HG03442 (cell line): Measurements from ENCODE around the gene RFX6.

Source experiments
- ATAC-seq: cut with Tn5 transposase; IDR thresholded peaks from one replicate; pipeline ENCODE4 v1.9.1; 2021; ENCODE audit warnings: mild to moderate bottlenecking, moderate library complexity; ENCODE audit not compliant: unreplicated experiment

Gene RFX6

DNA sequence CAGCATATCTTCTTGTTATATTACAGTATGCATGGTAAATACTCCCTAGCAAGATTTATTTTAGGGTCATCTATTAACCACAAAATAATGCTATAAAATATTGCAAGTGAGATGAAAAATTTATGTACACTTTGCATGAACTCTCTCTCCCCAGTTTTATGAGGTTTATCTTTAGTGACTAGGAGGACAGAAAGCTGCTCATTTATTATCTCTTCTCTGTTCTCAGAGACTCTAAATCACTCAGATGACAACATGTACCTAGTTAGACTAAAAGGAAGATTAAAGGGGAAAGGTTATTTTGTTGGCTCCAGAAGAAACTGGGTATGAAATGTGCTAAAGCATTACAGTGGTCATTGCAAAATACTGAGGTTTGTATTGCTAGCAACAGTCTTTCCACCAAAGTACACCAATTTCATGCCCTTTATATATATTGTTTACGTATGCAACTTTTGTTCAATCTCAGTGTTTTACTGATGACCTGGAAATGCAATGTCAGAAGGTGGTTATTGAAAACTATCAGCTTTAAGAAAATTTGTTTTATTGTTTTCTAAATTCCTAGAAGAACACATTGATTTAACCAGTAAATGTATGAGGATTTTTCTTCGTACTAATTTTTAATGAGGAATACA is 11.8 kb downstream of the RFX6 start:
- ATAC-seq: no peak

DNA sequence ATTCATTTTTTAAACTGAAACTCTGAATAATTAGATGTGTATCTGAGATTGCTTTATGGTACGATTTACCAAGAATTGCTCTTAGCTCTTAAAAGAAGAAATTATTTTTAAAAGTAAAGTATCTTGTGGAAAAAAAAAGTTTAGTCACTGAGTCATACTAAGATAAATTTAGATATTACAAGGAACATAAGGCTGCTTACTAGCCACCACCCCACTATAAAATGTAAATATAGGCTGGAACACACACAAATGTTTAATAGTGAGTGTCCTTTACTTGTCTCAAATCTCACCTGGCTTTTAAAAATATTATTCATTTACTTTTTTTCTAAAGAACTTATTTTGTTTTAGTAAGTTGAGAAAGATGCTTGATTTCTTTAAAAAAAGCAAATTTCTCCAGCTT is 17.6 kb downstream of the RFX6 start:
- ATAC-seq: no peak

DNA sequence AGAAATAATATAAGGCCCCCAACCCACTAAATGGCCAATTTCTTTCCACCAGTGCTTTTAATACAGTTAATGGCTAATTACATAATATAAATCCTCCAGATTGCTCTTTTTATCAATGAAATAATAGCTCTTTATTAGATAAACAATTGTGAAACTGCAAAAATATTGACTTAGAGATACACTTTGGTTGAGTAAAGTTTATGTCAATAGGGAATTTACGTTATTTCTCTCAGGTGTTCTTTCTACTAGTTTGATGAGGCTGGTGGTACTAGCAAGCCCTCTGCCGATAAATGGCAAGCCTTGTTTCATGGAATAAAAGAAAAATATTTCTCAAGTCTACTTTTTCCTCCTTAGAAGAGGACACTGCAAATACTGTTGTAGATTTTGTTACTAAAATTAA is 18.9 kb downstream of the RFX6 start:
- ATAC-seq: no peak

DNA sequence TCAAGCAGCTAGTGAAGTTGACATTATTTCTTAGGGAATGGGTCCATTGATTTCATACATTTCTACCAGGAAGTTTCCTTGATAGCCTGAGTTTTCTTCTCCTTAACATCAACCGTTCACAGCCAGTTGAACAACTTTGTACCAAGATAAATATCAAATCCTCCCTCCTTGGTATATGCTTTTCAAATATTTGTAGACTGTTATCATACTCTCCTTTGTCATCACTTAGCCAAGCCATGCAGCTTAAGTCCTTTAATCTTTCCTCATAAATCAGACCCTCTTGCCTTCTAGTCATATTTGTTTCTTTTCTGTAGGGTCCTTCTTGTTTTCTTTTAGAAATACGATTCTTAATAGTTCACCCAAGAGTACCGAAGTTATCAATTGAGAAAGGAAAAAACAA is 25.6 kb downstream of the RFX6 start:
- no peak for ATAC-seq

DNA sequence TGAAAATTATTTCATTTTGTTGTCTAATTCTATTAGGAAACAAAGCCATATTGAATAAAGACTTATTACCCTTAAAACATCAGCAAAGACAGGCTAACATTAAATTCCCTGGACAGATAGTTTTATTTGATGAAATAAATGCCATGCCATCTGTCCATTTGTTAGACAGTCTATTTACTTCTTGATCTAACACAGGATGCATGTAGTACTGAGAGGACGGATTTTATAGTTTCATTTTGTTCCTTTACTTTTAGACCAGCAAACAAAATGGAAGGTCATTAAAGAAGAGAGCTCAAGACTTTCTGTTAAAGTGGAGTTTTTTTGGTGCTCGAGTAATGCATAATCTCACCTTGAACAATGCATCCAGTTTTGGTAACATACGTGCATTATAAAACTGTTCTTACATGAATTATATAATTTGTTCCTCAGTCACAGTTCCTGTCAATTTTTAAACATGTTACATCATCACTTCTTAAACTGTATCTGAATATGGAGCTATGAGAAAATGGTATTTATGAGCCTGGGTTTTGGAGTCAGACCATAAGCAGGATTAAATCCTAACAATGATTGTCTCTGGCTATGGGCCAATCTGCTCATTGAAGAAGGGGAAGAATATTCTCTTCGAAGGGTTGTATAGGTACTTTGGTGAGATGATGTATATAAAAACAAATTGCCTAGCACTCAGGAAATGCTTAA is 46.0 kb downstream of the RFX6 start:
- ATAC-seq: no peak

DNA sequence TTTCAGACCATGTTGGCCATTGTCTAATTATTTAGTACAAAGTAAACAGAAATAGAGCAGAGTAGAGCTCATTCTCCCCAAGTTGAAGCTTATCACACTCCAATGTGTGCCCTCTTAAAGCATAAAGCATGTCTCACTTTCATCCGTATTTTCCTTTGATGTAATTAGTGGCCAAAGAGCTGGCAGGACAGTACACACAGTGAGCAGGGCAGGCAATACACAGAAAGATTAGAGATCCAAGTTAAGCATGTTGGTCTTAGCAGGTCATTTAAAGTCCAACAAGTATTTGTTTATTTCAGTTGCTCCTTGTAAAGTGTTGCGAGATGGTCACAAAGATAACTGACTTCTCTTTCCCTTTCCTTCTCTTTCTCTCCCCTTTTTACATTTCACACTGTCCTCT is 47.2 kb downstream of the RFX6 start:
- no peak for ATAC-seq

DNA sequence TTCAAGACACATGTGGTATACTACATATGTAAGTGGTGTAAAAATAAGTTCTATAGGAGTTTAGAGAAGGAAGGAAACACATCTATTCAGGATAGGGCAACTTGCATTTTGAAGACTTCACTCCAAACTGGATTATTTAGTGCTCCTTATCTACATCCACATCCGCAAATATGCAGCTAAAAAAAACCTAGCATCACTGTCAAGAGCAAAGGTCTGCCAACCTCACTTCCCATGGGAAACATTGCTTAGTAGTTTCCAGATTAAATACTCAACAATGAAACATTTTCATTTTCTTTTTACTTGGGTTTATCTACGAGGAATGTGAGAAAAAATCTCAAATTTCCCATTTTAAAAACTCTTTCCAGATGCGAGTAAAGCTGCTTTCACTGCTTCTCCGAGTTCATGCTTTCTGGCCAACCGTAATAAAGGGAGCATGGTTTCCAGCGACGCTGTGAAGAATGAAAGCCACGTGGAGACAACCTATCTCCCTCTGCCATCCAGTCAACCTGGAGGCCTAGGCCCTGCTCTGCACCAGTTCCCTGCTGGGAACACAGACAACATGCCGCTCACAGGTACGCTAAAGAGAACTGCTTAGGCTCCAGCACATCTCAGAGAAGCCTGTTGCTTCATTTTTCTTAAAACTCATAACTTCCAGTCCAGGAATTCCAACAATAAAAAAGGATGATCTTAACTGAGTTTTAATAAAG is 48.2 kb downstream of the RFX6 start:
- no peak for ATAC-seq

DNA sequence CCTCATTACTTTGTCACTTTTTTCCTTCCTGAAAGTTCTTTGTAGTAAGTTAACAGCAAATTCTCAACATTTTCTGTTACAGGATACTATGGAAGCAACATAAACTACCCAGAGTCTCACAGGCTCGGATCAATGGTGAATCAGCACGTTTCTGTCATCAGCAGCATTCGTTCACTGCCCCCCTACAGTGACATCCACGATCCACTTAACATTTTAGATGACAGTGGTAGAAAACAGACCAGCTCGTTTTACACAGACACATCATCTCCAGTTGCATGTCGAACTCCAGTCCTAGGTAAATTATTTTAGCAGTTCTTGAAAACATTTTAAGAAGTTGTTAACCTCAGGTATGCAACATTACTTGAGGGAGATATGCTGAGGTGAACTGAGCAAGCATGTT is 51.6 kb downstream of the RFX6 start:
- no peak for ATAC-seq

DNA sequence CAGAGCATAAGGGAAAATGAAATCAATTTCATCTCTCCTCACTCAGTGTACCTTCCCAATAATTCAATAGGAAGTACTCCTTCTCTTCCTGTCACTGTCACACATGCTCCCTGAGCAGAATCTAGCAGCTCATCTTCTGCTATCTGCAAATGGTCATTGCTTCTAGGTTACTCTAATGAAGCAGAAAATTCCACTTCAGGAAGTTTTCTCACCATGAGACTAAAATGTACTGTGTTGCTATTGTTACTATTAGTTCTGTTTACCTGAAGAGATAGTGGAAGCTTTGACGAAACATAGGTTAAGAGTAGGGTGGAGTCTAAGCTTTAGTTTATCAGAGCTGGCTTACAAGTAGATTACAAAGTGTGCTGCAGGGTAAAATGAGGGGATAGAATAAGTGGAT is 52.8 kb downstream of the RFX6 start:
- no peak for ATAC-seq

DNA sequence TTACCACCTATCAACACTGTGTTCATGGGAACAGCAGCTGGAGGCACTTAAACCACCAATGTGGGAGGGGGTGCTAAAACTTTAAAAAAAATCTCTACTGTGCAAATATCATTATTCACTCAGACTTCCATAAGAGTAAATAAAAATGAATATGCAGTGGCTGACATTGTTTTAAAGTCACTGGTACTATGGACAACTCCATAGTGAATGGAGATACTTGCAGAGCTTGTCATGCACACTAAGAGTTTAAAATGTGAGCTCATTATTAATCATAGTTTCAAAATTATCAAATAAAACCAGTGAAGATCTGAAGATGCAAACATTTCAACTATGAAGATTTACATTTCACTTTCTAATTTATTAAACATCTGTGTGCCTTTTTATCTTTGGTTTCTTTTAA is 54.4 kb downstream of the RFX6 start:
- no peak for ATAC-seq

DNA sequence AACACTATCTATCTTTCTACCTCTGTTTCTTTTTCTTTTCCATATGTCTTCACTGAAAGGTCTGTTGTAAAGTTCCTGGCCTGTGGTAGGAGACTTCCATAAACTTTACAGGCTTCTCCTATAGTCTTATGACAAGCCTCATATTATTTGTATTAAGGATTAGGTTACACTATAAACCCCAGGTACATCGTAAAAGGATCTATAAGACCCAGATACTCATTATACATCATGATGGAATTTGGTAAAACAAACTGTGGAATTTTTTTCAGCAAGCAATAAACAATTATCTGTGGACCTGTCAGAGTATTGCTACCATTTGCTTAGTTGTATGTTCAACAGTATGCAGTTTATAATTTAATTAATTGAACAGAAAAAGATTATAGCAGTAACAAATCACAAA is 55.5 kb downstream of the RFX6 start:
- no peak for ATAC-seq

DNA sequence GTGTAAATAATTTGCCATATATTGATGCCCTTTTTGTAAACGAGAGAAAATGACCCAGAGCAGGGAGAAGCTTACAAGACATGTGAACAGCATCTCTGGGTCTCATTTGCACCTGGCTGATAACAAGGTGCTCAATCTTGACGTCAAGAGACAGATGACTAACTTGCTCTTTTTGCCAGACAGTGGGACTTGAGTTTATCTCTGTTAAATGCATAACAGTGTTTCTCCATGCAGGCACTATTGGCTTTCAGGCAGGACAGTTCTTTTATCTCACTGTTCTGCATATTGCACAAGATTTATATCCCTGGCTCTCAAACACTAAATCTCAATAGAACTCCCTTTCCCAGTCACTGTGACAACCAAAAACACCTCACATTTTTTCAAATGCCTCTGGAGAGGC is 56.4 kb downstream of the RFX6 start:
- ATAC-seq: no peak

DNA sequence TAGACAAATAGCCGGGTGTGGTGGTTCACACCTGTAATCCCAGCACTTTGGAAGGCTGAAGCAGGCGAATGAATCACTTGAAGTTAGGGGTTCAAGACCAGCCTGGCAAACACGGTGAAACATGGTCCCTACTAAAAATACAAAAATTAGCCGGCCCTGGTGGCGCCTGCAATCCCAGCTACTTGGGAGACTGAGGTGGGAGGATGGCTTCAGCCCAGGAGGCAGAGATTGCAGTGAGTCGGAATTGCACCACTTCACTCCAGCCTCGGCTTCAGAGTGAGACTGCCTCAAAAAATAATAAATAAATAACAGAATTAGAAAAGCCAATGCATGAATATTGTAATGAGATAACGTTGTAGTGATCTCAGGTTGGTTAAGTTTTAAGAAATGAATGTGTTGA is 61.3 kb downstream of the RFX6 start:
- ATAC-seq: no peak

DNA sequence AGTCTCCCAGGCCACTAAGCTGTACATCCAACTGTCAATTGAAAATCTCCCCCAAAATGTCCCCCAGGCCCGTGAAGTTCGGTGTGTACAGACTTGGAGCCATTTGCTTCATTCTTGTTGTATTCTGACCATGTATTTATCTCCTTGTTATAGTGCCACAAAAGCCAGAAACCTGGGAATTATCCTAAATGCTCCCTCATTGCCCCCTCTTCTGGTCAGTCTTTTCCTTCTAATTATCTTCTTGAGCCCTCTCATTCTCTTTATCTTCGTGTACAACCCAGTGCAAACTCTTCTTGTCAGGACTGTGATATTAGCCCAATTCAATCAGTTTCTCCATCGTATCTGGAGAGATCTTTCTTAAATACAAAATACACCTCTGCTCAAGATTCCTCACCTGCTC is 64.7 kb downstream of the RFX6 start:
- ATAC-seq: no peak

DNA sequence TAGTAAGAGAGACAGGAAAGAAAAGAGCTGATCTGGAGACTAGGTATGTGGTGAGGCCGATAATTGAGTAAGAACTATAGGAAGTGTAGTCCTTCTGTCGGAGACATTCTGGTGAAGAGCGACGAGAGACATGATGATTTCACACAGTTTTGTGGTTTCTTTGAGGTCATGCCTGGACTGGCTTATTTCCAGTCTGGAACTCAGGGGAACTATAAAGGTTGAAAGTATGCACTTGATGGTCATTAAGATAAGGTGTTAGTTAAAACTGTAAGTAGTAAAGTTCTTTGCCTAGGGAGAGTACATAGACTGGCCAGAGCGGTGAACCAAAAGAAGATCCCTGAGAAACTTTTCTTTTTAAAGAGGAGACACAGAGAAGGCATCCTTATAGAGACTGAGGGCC is 68.8 kb downstream of the RFX6 start:
- no peak for ATAC-seq

DNA sequence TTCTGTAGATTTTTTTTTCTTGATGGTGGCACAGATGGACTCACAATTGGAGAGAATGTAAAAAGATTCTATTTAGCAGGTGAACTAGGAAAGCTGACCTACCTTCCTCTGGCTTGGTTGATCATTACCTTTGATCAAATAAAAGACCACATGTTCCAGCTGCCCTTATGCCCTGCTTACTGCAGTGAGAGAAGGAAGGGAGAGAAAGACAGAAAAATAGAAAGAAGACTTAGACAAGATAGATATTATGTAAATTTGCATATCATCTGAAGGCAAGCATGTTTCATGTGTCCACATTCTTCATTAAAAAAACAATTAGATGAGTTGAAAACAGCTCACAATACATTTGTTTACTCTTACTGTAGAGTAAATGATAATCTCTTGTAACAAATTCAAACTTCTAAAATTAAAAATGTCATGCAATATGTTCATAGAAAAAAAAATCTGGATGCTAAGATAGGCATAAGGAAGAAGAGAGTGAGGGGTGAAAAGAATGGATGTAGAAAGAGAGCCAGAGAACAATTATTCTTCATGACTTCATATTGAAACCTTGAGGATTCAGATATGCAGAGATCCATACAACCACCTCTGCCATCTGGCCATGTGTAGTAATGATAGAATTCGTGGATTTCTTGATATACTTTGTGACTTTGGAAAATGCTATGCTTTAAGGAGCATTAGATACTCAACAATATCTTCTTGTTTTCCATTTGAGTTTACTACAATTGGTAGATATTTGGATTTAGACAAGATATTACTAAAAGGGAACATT is 71.7 kb downstream of the RFX6 start:
- no peak for ATAC-seq

DNA sequence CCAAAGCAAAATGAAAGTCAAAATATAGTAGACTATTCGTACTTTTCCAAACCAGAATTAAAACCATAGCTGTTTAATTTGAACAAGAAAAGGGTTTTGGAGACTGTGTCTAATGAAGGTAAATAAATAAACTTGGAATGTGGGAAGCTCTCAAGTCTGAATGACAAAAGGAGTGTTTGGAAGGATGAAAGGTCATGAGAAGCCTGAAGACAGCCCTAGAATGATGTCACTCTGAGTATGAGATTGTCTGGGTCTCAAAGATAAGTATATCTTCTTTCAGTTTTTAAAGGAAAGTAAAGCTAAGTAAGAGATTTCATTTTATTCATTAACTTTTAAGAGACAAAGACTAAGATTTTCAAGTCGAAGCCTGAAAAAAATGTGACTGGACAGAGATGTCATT is 72.9 kb downstream of the RFX6 start:
- no peak for ATAC-seq

DNA sequence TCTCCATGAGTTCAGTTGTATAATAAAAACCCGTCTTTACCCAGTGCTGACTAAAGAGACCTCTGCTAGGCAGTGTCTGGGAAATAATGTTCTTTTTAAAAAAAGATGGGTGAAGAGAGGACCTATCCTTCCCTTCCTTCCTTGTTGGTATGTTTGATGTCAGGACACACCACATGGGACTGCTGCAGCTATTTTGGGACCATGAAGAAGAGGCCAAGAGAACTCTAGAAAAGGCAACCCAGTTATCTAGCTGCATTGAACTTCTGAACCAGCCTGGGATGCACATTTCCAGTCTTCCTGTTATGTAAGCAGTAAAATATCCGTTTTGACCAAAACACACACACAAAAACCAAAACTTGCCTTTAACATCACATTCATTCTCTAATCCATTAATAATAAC is 77.3 kb downstream of the RFX6 start:
- no peak for ATAC-seq

DNA sequence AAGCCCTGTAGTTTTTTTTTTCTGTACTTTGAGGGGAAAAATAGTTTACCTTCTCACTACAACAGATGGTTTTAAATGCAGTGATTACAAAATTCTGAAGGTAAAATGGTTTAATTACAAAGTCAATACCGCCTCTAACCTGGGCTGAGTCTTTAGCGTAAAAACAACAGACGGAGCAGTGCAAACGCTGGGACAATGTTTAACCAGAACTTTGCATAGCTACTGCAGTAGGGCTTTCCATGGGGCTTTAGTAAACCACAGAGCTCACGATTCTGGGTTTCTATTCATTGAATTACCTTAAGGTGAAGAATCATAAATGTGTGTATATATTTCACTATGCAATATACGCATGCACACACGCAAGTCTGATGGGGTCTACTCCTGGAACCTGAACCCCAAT is 77.9 kb downstream of the RFX6 start:
- no peak for ATAC-seq

DNA sequence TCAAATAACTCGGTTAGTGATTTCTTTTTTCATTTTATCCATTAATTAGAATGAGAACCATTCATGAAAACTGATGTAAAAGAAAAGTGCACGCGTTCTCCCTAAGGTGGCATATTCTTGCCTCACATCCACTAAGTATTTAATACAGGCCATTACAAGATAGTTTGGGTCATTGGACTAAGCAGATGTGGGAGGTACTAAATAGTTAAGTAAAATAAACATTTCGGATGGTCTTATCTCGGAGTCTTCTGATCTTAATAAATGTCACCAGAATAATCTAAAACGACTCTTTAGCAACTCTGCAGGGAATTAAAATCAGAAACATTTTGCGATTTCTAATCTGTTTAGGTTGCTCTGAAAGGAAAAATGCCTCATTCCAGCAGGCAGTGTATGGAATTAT is 78.7 kb downstream of the RFX6 start:
- no peak for ATAC-seq

DNA sequence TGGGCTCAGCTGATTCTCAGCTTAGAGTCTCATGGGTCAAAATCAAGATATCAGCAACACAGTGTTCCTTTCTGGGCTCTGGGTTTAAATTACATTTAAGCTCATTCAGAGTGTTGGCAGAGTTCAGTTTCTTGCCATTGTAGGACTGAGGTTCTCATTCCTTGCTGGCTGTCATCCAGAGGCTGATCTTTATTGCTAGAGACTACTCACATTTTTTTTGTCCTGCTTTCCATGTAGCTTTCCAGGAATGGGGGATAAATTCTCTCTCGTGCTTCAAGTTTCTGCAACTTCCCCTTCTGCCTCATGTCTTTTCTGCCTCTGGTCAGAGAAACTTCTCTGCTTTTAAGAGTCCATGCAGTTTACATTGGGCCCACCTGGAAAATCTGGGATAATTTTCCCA is 86.9 kb downstream of the RFX6 start:
- no peak for ATAC-seq
